Loucy (cell line): ENCODE results near the gene INS.

ENCODE experiments used
- H2AFZ ChIP-seq: fragments of 200-600 bp; sonication (generic); 2 replicates; pipeline ENCODE4 v1.6.0; 2016; ENCODE audit warnings: antibody characterized with exemption, mild to moderate bottlenecking, low read length, moderate library complexity
- H3F3A ChIP-seq: fragments of 200-600 bp; 2 replicates; pipeline ENCODE4 v1.6.0; 2016; ENCODE audit warnings: antibody characterized with exemption, low read depth, mild to moderate bottlenecking
- H3K27me3 ChIP-seq: fragments of 200-600 bp; sonication (generic); 2 replicates; pipeline ENCODE4 v1.6.1; 2014; ENCODE audit warnings: low read length, mild to moderate bottlenecking; ENCODE audit not compliant: insufficient read depth, poor library complexity, severe bottlenecking
- H3K36me3 ChIP-seq: fragments of 200-600 bp; sonication (generic); 2 replicates; pipeline ENCODE4 v1.6.1; 2016; ENCODE audit warnings: low read length; ENCODE audit not compliant: insufficient read depth
- H3K4me1 ChIP-seq: fragments of 200-600 bp; sonication (generic); 2 replicates; pipeline ENCODE4 v1.5.1; 2014; ENCODE audit warnings: low read length, mild to moderate bottlenecking; ENCODE audit not compliant: insufficient read depth, poor library complexity, severe bottlenecking
- H3K4me2 ChIP-seq: fragments of 200-600 bp; sonication (generic); 2 replicates; pipeline ENCODE4 v1.6.0; 2014; ENCODE audit warnings: antibody characterized with exemption, low read length, low read depth, mild to moderate bottlenecking; ENCODE audit not compliant: poor library complexity, severe bottlenecking
- H3K4me3 ChIP-seq: fragments of 200-600 bp; sonication (generic); 2 replicates; pipeline ENCODE4 v1.5.1; 2014; ENCODE audit warnings: low read length, mild to moderate bottlenecking, mixed read lengths; ENCODE audit not compliant: poor library complexity, severe bottlenecking
- H3K79me2 ChIP-seq: fragments of 200-600 bp; sonication (generic); 2 replicates; pipeline ENCODE4 v1.6.1; 2014; ENCODE audit warnings: low read length; ENCODE audit not compliant: insufficient read depth
- H3K9ac ChIP-seq: fragments of 200-600 bp; sonication (generic); 2 replicates; pipeline ENCODE4 v1.6.0; 2014; ENCODE audit warnings: mild to moderate bottlenecking, low read depth, low read length, moderate library complexity; ENCODE audit not compliant: poor library complexity, severe bottlenecking
- H3K9me2 ChIP-seq: fragments of 200-600 bp; sonication (generic); replicated peaks from 2 replicates; pipeline ENCODE4 v1.6.1; 2016; ENCODE audit warnings: low read depth, low read length, mixed read lengths
- H3K9me3 ChIP-seq: fragments of 200-600 bp; sonication (generic); 2 replicates; pipeline ENCODE4 v1.6.1; 2014; ENCODE audit warnings: mild to moderate bottlenecking, antibody characterized with exemption, low read length, low read depth; ENCODE audit not compliant: insufficient read depth
- H4K20me1 ChIP-seq: fragments of 200-600 bp; sonication (generic); 2 replicates; pipeline ENCODE4 v1.6.0; 2014; ENCODE audit warnings: antibody characterized with exemption, low read length, mild to moderate bottlenecking; ENCODE audit not compliant: insufficient read depth, poor library complexity, severe bottlenecking
- CTCF ChIP-seq: fragments of 200-600 bp; sonication (generic); conservative IDR thresholded peaks from 2 replicates; pipeline ENCODE4 v1.5.1; 2014; ENCODE audit warnings: mild to moderate bottlenecking, antibody characterized with exemption, low read length
- EZH2phosphoT487 ChIP-seq: fragments of 200-600 bp; IDR thresholded peaks from 2 replicates; pipeline ENCODE4 v1.6.1; 2018; ENCODE audit warnings: antibody characterized with exemption, mild to moderate bottlenecking, moderate library complexity, borderline replicate concordance

INS gene

GRCh38 chr11:2197771-2198520, 36.9 kb upstream of the INS start:
- Histone ChIP-seq H2AFZ (no peak overlapping the region), H3K4me3 (no peak overlapping the region), H3K27me3 (peaks cover 8% of the 10 kb centered on the region), H3K9ac (no peak overlapping the region), H3K9me3 (no peaks in the 10 kb centered on the region), H3K36me3 (no peaks in the 10 kb centered on the region), H3K9me2 (no peaks in the 10 kb centered on the region), H3K4me1 (peaks cover 7% of the 10 kb centered on the region), H4K20me1 (no peaks in the 10 kb centered on the region), H3K79me2 (no peaks in the 10 kb centered on the region), H3F3A (no peaks in the 10 kb centered on the region), H3K4me2 (no peak overlapping the region)
- no peak for TF ChIP-seq EZH2phosphoT487
- no peak for TF ChIP-seq CTCF

GRCh38 chr11:2196970-2197770, 36.2 kb upstream of the INS start:
- no peak overlapping the region for H3K9ac ChIP-seq
- TF ChIP-seq EZH2phosphoT487 (no peak), CTCF (peak; percentile 93)
- H3K4me1 ChIP-seq: peaks cover 7% of the 10 kb centered on the region
- no peak overlapping the region for H3K4me2 ChIP-seq
- H3K4me3 ChIP-seq: no peak overlapping the region
- H3K9me2 ChIP-seq: no peaks in the 10 kb centered on the region
- H3K36me3 ChIP-seq: no peaks in the 10 kb centered on the region
- no peaks in the 10 kb centered on the region for H3K79me2 ChIP-seq
- H3F3A ChIP-seq: no peaks in the 10 kb centered on the region
- no peak overlapping the region for H2AFZ ChIP-seq
- H3K9me3 ChIP-seq: no peaks in the 10 kb centered on the region
- no peaks in the 10 kb centered on the region for H4K20me1 ChIP-seq
- peaks cover 8% of the 10 kb centered on the region for H3K27me3 ChIP-seq

- no peak overlapping the region; the same call in 1 of the 2 replicates for H2AFZ ChIP-seq
- H3K4me1 ChIP-seq: peaks cover 7% of the 10 kb centered on the region
- no peak overlapping the region for H3K4me2 ChIP-seq
- H3K9ac ChIP-seq: no peak overlapping the region
- no peaks in the 10 kb centered on the region for H3F3A ChIP-seq
- no peak overlapping the region for H3K4me3 ChIP-seq
- H3K9me2 ChIP-seq: no peaks in the 10 kb centered on the region
- H4K20me1 ChIP-seq: no peaks in the 10 kb centered on the region
- H3K79me2 ChIP-seq: no peaks in the 10 kb centered on the region
- no peaks in the 10 kb centered on the region for H3K9me3 ChIP-seq
- TF ChIP-seq EZH2phosphoT487: no peak
- TF ChIP-seq CTCF: no peak
- H3K27me3 ChIP-seq: peaks cover 8% of the 10 kb centered on the region
- H3K36me3 ChIP-seq: no peaks in the 10 kb centered on the region
Observed at GRCh38 chr11:2195756-2196088, 34.7 kb upstream of the INS start.
